GM21515 (cell line): ENCODE measurements around the gene PISD.

ENCODE experiments used
- ATAC-seq: cut with Tn5 transposase; IDR thresholded peaks from one replicate; pipeline ENCODE4 v1.9.1; 2021; ENCODE audit not compliant: unreplicated experiment

PISD gene

GRCh38 chr22:31575190-31575589, 86.8 kb downstream of the PISD start:
- no peak for ATAC-seq

- ATAC-seq: no peak
Measured at GRCh38 chr22:31574055-31574670, 87.9 kb downstream of the PISD start.

- no peak for ATAC-seq
Measured at GRCh38 chr22:31572939-31573338, 89.1 kb downstream of the PISD start.

- no peak for ATAC-seq
Measured at GRCh38 chr22:31569126-31569525, 92.9 kb downstream of the PISD start.
